ENCODE measurements around the gene PCDH12. TPM values are rescaled to one million over a fixed set of nuclear protein-coding genes. Genes with fewer than 3 reads are reported as not detected.

PCDH12 gene
- total RNA-seq, 1 donor from 2014 or later, result 3.2 TPM

DNA sequence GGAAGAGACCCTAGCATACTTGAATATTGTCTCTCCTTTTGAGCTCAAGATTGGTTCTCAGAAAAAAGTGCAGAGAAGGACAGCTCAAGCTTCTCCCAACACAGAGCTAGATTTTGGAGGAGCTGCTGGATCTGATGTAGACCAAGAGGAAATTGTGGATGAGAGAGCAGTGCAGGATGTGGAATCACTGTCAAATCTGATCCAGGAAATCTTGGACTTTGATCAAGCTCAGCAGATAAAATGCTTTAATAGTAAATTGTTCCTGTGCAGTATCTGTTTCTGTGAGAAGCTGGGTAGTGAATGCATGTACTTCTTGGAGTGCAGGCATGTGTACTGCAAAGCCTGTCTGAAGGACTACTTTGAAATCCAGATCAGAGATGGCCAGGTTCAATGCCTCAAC is 20.4 kb upstream of the PCDH12 start:
- Histone ChIP-seq H3K9me3 (no peaks in the 10 kb centered on the region), H3K27me3 (no peaks in the 10 kb centered on the region), H3K36me3 (peaks cover 3 to 86% of the 10 kb centered on the region in 2 donors), H3K4me1 (peaks cover 11% of the 10 kb centered on the region), H3K27ac (no peak overlapping the region), H3K4me3 (no peak overlapping the region)
- TF ChIP-seq POLR2A (IDR thresholded peaks at IDR 0.05) (no peak), POLR2AphosphoS5 (IDR thresholded peaks at IDR 0.05; ENCODE audit: insufficient read depth in 1 of 2, low read depth in 1 of 2) (no peak)
- TF ChIP-seq, protein P1, sequence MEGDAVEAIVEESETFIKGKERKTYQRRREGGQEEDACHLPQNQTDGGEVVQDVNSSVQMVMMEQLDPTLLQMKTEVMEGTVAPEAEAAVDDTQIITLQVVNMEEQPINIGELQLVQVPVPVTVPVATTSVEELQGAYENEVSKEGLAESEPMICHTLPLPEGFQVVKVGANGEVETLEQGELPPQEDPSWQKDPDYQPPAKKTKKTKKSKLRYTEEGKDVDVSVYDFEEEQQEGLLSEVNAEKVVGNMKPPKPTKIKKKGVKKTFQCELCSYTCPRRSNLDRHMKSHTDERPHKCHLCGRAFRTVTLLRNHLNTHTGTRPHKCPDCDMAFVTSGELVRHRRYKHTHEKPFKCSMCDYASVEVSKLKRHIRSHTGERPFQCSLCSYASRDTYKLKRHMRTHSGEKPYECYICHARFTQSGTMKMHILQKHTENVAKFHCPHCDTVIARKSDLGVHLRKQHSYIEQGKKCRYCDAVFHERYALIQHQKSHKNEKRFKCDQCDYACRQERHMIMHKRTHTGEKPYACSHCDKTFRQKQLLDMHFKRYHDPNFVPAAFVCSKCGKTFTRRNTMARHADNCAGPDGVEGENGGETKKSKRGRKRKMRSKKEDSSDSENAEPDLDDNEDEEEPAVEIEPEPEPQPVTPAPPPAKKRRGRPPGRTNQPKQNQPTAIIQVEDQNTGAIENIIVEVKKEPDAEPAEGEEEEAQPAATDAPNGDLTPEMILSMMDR (IDR thresholded peaks at IDR 0.05), result no peak
- intact Hi-C loops (cut with DNase I), result no loop called here
- DNase-seq (ENCODE audit: extremely low spot score in 2 of 2), result no peak

DNA sequence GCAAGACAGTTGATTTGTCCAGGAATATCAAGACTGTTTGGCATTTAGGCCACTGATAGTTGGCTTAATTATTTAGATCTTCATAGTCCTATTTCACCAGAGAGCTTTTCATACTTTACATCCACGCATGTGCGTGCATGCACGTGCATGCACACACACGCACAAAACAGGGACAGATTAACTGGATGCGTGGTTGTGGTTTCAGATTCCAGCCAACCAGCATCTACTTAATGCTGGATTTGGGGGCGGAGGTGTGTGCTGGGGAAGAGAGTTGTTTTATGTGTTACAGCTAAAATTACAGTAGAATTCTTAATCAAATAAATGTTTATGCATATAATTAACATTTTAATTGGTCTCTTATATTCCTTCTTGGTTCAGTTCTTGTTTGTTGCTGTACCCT is 18.2 kb upstream of the PCDH12 start:
- Histone ChIP-seq H3K4me3 (no peak overlapping the region), H3K27ac (no peak overlapping the region), H3K9me3 (no peaks in the 10 kb centered on the region), H3K36me3 (peaks cover 3 to 67% of the 10 kb centered on the region in 2 donors), H3K27me3 (no peaks in the 10 kb centered on the region), H3K4me1 (peaks cover 11% of the 10 kb centered on the region)
- intact Hi-C loops (cut with DNase I), result no loop called here
- DNase-seq (ENCODE audit: extremely low spot score in 2 of 2), result no peak
- TF ChIP-seq, protein P1 (IDR thresholded peaks at IDR 0.05), result no peak
- TF ChIP-seq POLR2AphosphoS5 (IDR thresholded peaks at IDR 0.05; ENCODE audit: insufficient read depth in 1 of 2, low read depth in 1 of 2) (no peak), POLR2A (IDR thresholded peaks at IDR 0.05) (no peak)

DNA sequence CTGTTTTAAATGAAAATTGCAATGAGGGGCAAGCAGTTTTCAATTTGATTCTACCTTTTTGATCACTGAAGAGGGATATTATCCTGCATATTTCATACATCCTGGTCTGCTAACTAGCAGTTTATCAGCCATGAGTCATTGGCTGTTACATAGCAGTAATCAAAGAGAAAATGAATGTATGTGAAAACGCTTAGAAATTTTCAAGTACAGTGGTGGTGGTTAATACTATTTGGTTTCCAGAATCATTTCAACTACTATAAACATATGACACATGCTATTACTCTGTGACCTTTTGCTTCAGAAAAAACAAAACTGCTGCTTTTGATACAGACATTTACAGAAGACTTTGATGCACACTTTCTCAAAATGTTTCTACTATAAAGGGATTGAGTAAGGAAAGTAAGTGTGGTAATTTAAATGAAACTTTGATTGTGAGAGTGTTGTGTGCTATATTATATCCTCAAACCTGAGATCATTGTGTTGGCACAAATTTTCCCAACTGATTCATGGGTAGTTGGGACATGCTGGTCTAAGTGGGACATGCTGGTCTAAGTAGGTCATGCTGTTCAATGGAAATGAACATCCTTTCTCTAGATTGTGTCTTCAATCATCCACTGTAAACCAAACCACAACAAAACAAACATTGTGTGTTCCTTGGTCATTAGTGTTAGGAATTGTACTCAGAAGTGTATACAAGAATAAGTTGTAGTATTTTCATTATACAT is 16.0 kb upstream of the PCDH12 start:
- peaks cover 0 to 50% of the 10 kb centered on the region in 2 donors for H3K36me3 ChIP-seq
- H3K4me3 ChIP-seq, result no peak overlapping the region
- intact Hi-C loops (cut with DNase I), result no loop called here
- H3K9me3 ChIP-seq, result no peaks in the 10 kb centered on the region
- no peaks in the 10 kb centered on the region for H3K27me3 ChIP-seq
- TF ChIP-seq POLR2A (IDR thresholded peaks at IDR 0.05), result no peak
- TF ChIP-seq, protein P1 (IDR thresholded peaks at IDR 0.05), result no peak
- no peak for TF ChIP-seq POLR2AphosphoS5 (IDR thresholded peaks at IDR 0.05; ENCODE audit: insufficient read depth in 1 of 2, low read depth in 1 of 2)
- DNase-seq (ENCODE audit: extremely low spot score in 2 of 2), result no peak
- peaks cover 27% of the 10 kb centered on the region for H3K4me1 ChIP-seq
- no peak overlapping the region for H3K27ac ChIP-seq

DNA sequence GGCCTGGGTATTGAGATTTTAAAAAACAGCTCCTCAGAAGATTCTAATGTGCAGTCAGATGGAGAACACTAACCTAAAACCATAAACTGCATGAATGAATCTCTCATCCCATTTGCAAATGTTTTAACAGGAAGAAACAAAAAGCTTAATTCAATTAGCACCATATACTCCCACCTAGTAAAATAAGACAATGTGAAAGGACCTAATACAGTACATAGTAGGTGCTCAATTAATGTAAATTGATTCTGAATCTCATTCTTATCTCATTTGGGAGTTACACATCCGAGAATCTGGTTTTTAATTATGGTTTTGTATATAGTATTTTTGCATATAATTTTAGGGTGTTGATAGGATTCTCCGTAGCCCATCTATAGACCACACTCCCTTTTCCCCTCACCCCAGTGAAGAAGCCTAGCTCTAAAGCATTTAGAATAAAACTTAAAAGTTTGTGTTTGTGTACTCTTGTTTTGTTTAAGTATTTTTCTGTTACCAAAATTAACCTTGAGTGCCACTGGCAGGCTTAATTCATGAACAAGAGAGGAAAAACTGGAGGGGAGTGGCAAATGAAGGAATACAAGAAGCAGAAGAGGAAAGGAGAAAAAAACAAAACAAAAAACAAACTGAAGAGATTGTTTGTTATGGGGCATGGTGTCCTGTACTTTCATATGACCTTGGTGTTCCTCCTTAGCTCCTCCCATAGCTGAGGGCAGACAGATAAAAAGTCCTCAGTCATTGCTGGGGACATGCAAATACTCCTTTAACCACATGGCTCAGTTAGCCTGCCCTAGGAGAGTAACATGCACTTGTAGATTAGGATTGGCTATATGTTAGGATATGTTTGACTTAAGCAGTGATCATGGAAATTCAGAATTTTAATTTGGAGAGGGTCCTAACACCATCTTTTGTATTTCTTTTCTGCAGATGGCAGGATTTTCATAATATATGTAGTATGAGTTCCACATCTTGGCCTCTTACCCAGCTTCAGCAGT is 12.1 kb upstream of the PCDH12 start:
- no peak for TF ChIP-seq POLR2A (IDR thresholded peaks at IDR 0.05)
- TF ChIP-seq, protein P1 (IDR thresholded peaks at IDR 0.05), result peak in 1 of 3 experiments; percentile 4
- intact Hi-C loops (cut with DNase I), result loop anchor here (10.0 kb wide), 1 partner anchor 75 kb away; no protein-coding TSS in a partner anchor
- Histone ChIP-seq H3K27ac (peak overlapping the region; percentile 96), H3K27me3 (no peaks in the 10 kb centered on the region), H3K36me3 (peaks cover 0 to 17% of the 10 kb centered on the region in 2 donors), H3K4me1 (peaks cover 32% of the 10 kb centered on the region), H3K4me3 (peak overlapping the region; percentile 72 to 84), H3K9me3 (no peaks in the 10 kb centered on the region)
- no peak for DNase-seq (ENCODE audit: extremely low spot score in 2 of 2)

All from vagina (tissue), 2 donors.